Brain microvascular endothelial cell (primary cell): Measurements from ENCODE around the gene CARD19.
"Not testable (repeated sequence)": the region's sequence is repeated elsewhere in the genome, so short reads cannot be mapped to it uniquely, and the experiment has no call there.

Source experiments
- DNase-seq: peaks from one replicate; pipeline ENCODE4 v3.0.0-alpha.2; 2020
- H3K27ac ChIP-seq: fragments of 250-450 bp; sonication (Bioruptor Pico); 2 replicates; pipeline ENCODE4 v1.5.1; 2020; ENCODE audit warnings: mild to moderate bottlenecking, moderate library complexity
- H3K27me3 ChIP-seq: fragments of 250-450 bp; sonication (Bioruptor Pico); replicated peaks from 2 replicates; pipeline ENCODE4 v1.5.1; 2020; ENCODE audit warnings: mild to moderate bottlenecking
- H3K36me3 ChIP-seq: fragments of 250-450 bp; sonication (Bioruptor Pico); replicated peaks from 2 replicates; pipeline ENCODE4 v1.5.1; 2020; ENCODE audit warnings: mild to moderate bottlenecking
- H3K4me3 ChIP-seq: 2 replicates; pipeline ENCODE4 v1.5.1; 2011; ENCODE audit warnings: low read depth, mild to moderate bottlenecking, control low read depth, low read length, moderate library complexity
- CTCF ChIP-seq: IDR thresholded peaks from 2 replicates; pipeline ENCODE4 v1.5.1; 2011; ENCODE audit warnings: low read depth, mild to moderate bottlenecking, moderate library complexity, low read length, control low read depth, inconsistent platforms; ENCODE audit errors: missing control alignments
- in situ Hi-C: cut with HindIII; loops from 2 replicates; pipeline ENCODE4 v1.10.0; 2017; ENCODE audit warnings: low sequenced_read_pairs, low pct_ligation_motif_present

Gene CARD19

GRCh38 chr9:93100276-93100636, 4.2 kb downstream of the CARD19 start:
- TF ChIP-seq CTCF: no peak
- Histone ChIP-seq H3K36me3 (no peaks in the 10 kb centered on the region), H3K4me3 (no peak overlapping the region), H3K27me3 (no peaks in the 10 kb centered on the region), H3K27ac (no peak overlapping the region)
- in situ Hi-C loops: no loop called here
- DNase-seq: no peak

- H3K36me3 ChIP-seq, in situ Hi-C loops, H3K27ac ChIP-seq, H3K4me3 ChIP-seq, H3K27me3 ChIP-seq, DNase-seq: not testable (repeated sequence)
These were observed 5.1 kb downstream of the CARD19 start for GRCh38 chr9:93101086-93101485.

- TF ChIP-seq CTCF: no peak
- peaks cover 9% of the 10 kb centered on the region for H3K36me3 ChIP-seq
- no peaks in the 10 kb centered on the region for H3K27me3 ChIP-seq
- no peak overlapping the region for H3K27ac ChIP-seq
- H3K4me3 ChIP-seq: no peak overlapping the region
- no peak for DNase-seq
- in situ Hi-C loops: no loop called here
These were observed 9.6 kb downstream of the CARD19 start for GRCh38 chr9:93105620-93106019.

GRCh38 chr9:93107151-93107824, 11.3 kb downstream of the CARD19 start:
- TF ChIP-seq CTCF: no peak
- in situ Hi-C loops: no loop called here
- no peak for DNase-seq

GRCh38 chr9:93107825-93108161, 11.8 kb downstream of the CARD19 start:
- in situ Hi-C loops: no loop called here
- Histone ChIP-seq H3K27ac (no peak overlapping the region), H3K36me3 (peaks cover 13% of the 10 kb centered on the region), H3K4me3 (no peak overlapping the region), H3K27me3 (no peaks in the 10 kb centered on the region)
- DNase-seq: no peak
- TF ChIP-seq CTCF: no peak

More at GRCh38 chr9:93107151-93107824, 11.3 kb downstream of the CARD19 start:
- Histone ChIP-seq H3K36me3 (peaks cover 13% of the 10 kb centered on the region), H3K4me3 (no peak overlapping the region), H3K27me3 (no peaks in the 10 kb centered on the region), H3K27ac (no peak overlapping the region)

GRCh38 chr9:93108291-93109041, 12.4 kb downstream of the CARD19 start:
- no peak for DNase-seq

More at GRCh38 chr9:93108291-93109041, 12.4 kb downstream of the CARD19 start:
- in situ Hi-C loops: no loop called here
- Histone ChIP-seq H3K4me3 (no peak overlapping the region), H3K27ac (no peak overlapping the region), H3K36me3 (peaks cover 13% of the 10 kb centered on the region), H3K27me3 (no peaks in the 10 kb centered on the region)
- no peak for TF ChIP-seq CTCF
